Karpas-422 (cell line): ENCODE results near the gene PIWIL4. TPM values are rescaled to one million over a fixed set of nuclear protein-coding genes. Genes with fewer than 3 reads are reported as not detected.

Source experiments
- DNase-seq: peaks from one replicate; pipeline ENCODE4 v3.0.0-alpha.2; 2015
- H2AFZ ChIP-seq: fragments of 200-600 bp; sonication (generic); 2 replicates; pipeline ENCODE4 v1.6.1; 2014; ENCODE audit warnings: antibody characterized with exemption, low read length, mixed read lengths
- H3K27ac ChIP-seq: fragments of 200-600 bp; sonication (generic); 2 replicates; pipeline ENCODE4 v1.5.1; 2014; ENCODE audit warnings: mild to moderate bottlenecking, low read length, moderate library complexity
- H3K27me3 ChIP-seq: fragments of 200-600 bp; sonication (generic); 2 replicates; pipeline ENCODE4 v1.6.1; 2014; ENCODE audit warnings: low read length, mixed read lengths
- H3K36me3 ChIP-seq: fragments of 200-600 bp; sonication (generic); 2 replicates; pipeline ENCODE4 v1.6.1; 2014; ENCODE audit warnings: low read length, mixed read lengths; ENCODE audit not compliant: insufficient read depth
- H3K4me1 ChIP-seq: fragments of 200-600 bp; sonication (generic); 2 replicates; pipeline ENCODE4 v1.6.1; 2014; ENCODE audit warnings: mild to moderate bottlenecking, low read length, mixed read lengths
- H3K4me2 ChIP-seq: fragments of 200-600 bp; sonication (generic); 2 replicates; pipeline ENCODE4 v1.6.1; 2014; ENCODE audit warnings: low read length, low read depth, mild to moderate bottlenecking; ENCODE audit not compliant: poor library complexity, severe bottlenecking
- H3K4me3 ChIP-seq: fragments of 200-600 bp; sonication (generic); 2 replicates; pipeline ENCODE4 v1.5.1; 2014; ENCODE audit warnings: mild to moderate bottlenecking, antibody characterized with exemption, low read length, mixed read lengths
- H3K79me2 ChIP-seq: fragments of 200-600 bp; sonication (generic); 2 replicates; pipeline ENCODE4 v1.6.1; 2014; ENCODE audit warnings: mild to moderate bottlenecking, low read length, mixed read lengths
- H3K9ac ChIP-seq: fragments of 200-600 bp; sonication (generic); 2 replicates; pipeline ENCODE4 v1.6.0; 2014; ENCODE audit warnings: low read length
- H3K9me2 ChIP-seq: fragments of 200-600 bp; sonication (generic), shearing (Covaris generic); replicated peaks from 2 replicates; pipeline ENCODE4 v1.6.0; 2014; ENCODE audit warnings: mild to moderate bottlenecking, low read length, moderate library complexity; ENCODE audit not compliant: insufficient read depth
- H3K9me3 ChIP-seq: fragments of 300-700, 200-600 bp; sonication (generic); 2 replicates; pipeline ENCODE4 v1.6.1; 2014; ENCODE audit warnings: low read length, mixed read lengths
- H4K20me1 ChIP-seq: fragments of 200-600 bp; sonication (generic); 2 replicates; pipeline ENCODE4 v1.6.1; 2014; ENCODE audit warnings: mild to moderate bottlenecking, antibody characterized with exemption, low read length, low read depth; ENCODE audit not compliant: insufficient read depth
- total RNA-seq: library from RNA; depleted of rRNA; stranded (reverse); fragments of >200 nt; shearing (Covaris generic); gene quantifications from 2 replicates; pipeline ENCODE4 v1.2.3, GENCODE V29; 2014; ENCODE audit warnings: low replicate concordance

Gene PIWIL4
- total RNA-seq, 1 experiment from 2014 or later = 0.30 TPM

DNA sequence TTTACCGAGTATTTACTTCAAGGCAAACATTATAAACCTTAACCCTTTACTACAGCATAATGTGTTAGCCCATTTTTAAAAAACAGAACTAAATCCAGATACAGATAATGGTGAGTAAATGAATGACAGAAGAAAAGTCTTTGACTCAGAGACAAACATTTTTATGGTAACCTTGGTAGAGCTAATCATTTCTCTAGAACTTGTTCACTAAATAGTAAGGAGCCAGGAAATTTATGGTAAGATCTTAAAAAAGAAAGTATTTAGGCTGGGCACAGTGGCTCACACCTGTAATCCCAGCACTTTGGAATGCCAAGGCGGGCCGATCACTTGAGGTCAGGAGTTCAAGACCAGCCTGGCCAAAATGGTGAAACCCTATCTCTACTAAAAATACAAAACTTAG, 35.0 kb upstream of the PIWIL4 start:
- Histone ChIP-seq H2AFZ (no peak overlapping the region), H3K4me3 (no peak overlapping the region), H3K36me3 (no peaks in the 10 kb centered on the region), H3K4me1 (no peaks in the 10 kb centered on the region), H3K9me2 (no peaks in the 10 kb centered on the region), H3K27me3 (no peaks in the 10 kb centered on the region), H3K27ac (no peak overlapping the region), H3K9ac (no peak overlapping the region), H3K79me2 (no peaks in the 10 kb centered on the region), H4K20me1 (no peaks in the 10 kb centered on the region), H3K9me3 (no peaks in the 10 kb centered on the region), H3K4me2 (no peak overlapping the region)
- no peak for DNase-seq

DNA sequence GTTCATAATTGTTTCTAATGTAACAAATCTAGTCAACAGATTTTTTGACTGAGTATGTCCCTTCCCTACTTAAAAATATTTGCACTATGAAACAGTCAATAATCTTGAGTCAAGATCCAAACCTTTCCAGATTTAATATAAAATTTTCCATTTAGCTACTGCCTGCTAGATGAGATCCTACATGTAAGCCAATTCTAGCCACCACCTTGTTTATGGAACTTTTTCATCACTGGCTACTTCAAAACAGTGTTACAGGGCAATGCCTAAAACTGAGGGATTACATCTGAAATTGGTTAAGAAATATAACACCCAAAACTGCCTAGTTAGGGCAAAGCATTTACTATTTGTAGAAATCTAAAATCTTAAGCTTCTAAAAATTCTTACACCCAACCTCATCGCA, 34.0 kb upstream of the PIWIL4 start:
- Histone ChIP-seq H4K20me1 (no peaks in the 10 kb centered on the region), H3K4me3 (no peak overlapping the region), H2AFZ (no peak overlapping the region), H3K9me3 (no peaks in the 10 kb centered on the region), H3K27me3 (no peaks in the 10 kb centered on the region), H3K36me3 (no peaks in the 10 kb centered on the region), H3K4me1 (no peaks in the 10 kb centered on the region), H3K9ac (no peak overlapping the region), H3K27ac (no peak overlapping the region), H3K4me2 (no peak overlapping the region), H3K79me2 (no peaks in the 10 kb centered on the region), H3K9me2 (no peaks in the 10 kb centered on the region)
- no peak for DNase-seq

DNA sequence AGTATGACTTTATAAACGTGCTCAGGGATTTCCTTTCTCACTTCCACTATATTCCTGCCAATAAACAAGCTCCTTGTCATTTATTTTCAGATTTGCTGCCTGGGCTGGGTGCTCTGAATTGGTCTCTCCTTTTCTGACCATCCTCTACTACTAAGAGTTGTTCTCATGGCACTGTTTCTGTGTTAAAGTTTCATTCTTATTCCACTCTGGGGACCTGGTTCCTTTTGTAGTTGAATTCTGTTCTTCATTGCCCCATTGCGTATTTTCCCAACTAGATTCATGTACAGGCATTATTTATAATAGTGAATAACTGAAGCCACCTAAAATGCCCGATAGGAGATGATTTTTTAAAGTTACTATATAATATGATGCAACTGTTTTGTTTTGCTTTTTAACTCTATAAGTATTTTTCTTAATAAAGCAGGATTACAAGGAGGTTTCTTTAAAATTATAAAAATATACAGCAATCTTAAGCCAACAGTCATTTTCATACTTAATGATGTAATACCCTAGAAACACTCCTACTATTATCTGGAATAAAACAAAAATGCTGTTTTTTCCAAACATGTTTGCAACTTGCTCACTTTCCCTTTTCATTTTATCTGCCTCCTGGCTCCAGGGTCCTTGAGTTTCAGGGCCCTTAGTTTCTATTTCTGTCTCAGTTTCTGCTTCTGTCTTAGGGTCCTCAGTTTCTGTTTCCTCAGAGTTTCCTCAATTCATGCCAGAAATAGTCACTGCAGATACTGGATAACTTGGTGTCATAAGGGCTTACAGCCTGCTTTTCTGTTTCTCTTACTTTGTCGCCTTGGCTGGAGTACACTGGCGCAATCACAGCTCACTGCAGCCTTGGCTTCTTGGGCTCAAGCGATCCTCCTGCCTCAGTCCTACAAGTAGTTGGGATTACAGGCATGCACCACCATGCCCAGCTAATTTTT, 33.2 kb upstream of the PIWIL4 start:
- DNase-seq = no peak
- Histone ChIP-seq H3K79me2 (no peaks in the 10 kb centered on the region), H3K9me3 (no peaks in the 10 kb centered on the region), H3K27ac (no peak overlapping the region), H3K36me3 (no peaks in the 10 kb centered on the region), H2AFZ (no peak overlapping the region), H3K9ac (no peak overlapping the region), H3K9me2 (no peaks in the 10 kb centered on the region), H4K20me1 (no peaks in the 10 kb centered on the region), H3K4me2 (no peak overlapping the region), H3K4me3 (no peak overlapping the region), H3K4me1 (no peaks in the 10 kb centered on the region), H3K27me3 (no peaks in the 10 kb centered on the region)

DNA sequence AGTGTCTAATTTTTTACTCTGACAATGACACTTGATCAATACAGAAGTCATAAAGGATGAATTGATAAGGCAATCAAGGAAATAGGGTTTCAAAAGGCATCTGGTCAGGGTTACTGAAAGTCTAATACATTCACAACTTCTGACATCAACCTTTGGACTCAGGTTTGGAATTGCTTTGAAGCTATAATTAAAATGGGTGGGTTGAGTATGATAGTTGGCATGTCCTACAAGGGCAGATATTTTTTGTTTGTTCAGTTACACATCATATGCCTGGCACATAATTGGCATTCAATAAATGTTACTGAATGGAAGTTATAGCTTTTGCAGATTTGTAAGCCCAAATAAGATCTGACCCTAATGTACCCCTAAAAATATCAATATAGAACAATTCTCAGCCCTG, 30.8 kb upstream of the PIWIL4 start:
- Histone ChIP-seq H3K9me2 (no peaks in the 10 kb centered on the region), H4K20me1 (no peaks in the 10 kb centered on the region), H3K27me3 (no peaks in the 10 kb centered on the region), H3K4me1 (no peaks in the 10 kb centered on the region), H3K27ac (no peak overlapping the region), H3K4me3 (no peak overlapping the region), H3K79me2 (no peaks in the 10 kb centered on the region), H3K4me2 (no peak overlapping the region), H3K9ac (no peak overlapping the region), H3K36me3 (no peaks in the 10 kb centered on the region), H3K9me3 (no peaks in the 10 kb centered on the region), H2AFZ (no peak overlapping the region)
- no peak for DNase-seq

DNA sequence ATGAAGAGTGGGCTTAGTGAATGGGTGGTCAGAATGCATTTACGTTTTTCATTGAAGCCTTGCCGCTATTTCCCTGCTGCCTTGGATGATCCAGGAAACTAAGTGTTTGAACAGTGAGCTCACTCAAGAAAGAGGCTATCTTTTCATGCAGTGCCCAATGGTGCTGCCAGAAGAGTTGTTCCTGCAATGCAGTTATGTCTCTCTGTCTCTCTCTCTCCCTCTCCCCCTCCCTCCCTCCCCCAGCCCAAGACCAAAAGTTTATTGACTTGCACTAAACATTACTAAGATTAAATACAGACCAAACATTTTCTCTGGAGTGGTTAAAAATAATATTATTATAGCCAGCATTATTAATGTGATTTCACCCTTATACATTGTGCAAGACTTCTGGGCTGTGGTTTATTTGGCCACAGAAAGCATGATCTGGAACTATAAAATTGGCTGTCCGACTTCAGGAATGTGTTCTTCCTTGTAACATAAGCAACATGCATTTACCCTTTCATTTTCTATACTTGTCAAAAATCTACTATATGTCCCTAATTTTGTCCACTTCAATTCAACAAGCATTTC, 30.1 kb upstream of the PIWIL4 start:
- Histone ChIP-seq H3K4me1 (no peaks in the 10 kb centered on the region), H3K36me3 (no peaks in the 10 kb centered on the region), H4K20me1 (no peaks in the 10 kb centered on the region), H3K9me2 (no peaks in the 10 kb centered on the region), H3K4me2 (no peak overlapping the region), H3K9me3 (no peaks in the 10 kb centered on the region), H3K79me2 (no peaks in the 10 kb centered on the region), H2AFZ (no peak overlapping the region), H3K4me3 (no peak overlapping the region), H3K27ac (no peak overlapping the region), H3K9ac (no peak overlapping the region), H3K27me3 (no peaks in the 10 kb centered on the region)
- no peak for DNase-seq

DNA sequence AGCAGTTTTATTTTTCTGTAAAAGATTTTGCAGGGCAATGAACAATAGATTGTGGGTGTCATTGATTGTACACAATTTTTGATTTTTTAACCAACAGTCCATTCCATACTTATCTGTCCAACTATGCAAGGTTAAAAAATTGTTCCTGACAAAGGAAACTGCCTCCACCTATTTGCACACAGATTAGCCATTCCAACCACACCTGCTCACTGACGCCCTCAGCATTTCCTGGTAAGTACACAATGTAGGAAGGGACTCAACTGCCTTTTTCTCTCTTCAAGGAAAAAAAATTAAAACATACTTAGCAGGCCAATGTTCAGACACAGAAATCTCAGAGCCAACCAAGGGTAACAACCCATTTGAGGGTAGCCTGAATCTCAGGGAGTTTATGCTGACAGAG, 27.7 kb upstream of the PIWIL4 start:
- H3K27me3 ChIP-seq = no peaks in the 10 kb centered on the region
- no peak overlapping the region for H2AFZ ChIP-seq
- peaks cover 10% of the 10 kb centered on the region for H3K4me1 ChIP-seq
- H3K36me3 ChIP-seq = no peaks in the 10 kb centered on the region
- no peaks in the 10 kb centered on the region for H3K9me2 ChIP-seq
- H4K20me1 ChIP-seq = no peaks in the 10 kb centered on the region
- DNase-seq = no peak
- no peaks in the 10 kb centered on the region for H3K79me2 ChIP-seq
- no peak overlapping the region for H3K4me2 ChIP-seq
- no peak overlapping the region for H3K4me3 ChIP-seq
- no peaks in the 10 kb centered on the region for H3K9me3 ChIP-seq
- no peak overlapping the region for H3K27ac ChIP-seq
- H3K9ac ChIP-seq = no peak overlapping the region

- Histone ChIP-seq H3K4me1 (peaks cover 10% of the 10 kb centered on the region), H3K27ac (no peak within 1 kb of the TSS), H4K20me1 (no peaks in the 10 kb centered on the region), H3K27me3 (no peaks in the 10 kb centered on the region), H3K9ac (peak within 1 kb of the TSS; percentile 72), H3K9me2 (no peaks in the 10 kb centered on the region), H2AFZ (peak within 1 kb of the TSS; percentile 97), H3K4me2 (peak within 1 kb of the TSS; percentile 75), H3K36me3 (no peaks in the 10 kb centered on the region), H3K4me3 (peak within 1 kb of the TSS; percentile 66), H3K79me2 (no peaks in the 10 kb centered on the region), H3K9me3 (no peaks in the 10 kb centered on the region)
- DNase-seq = peak; percentile 84
These were observed 23.2 kb upstream of the PIWIL4 start, which contains the start of gene FUT4 for GRCh38 chr11:94543695-94544645. Gene FUT4 (plus strand): TSS chr11:94543921. CDS start chr11:94544134, 213 bp downstream.
